Left ventricle myocardium inferior (tissue), 1 donor: ENCODE data around the gene GLYATL1. TPM values are rescaled to one million over a fixed set of nuclear protein-coding genes. Genes with fewer than 3 reads are reported as not detected.

Experiments used
- DNase-seq: peaks from one replicate; pipeline ENCODE4 v3.0.0-alpha.2; 2020
- H3K27ac ChIP-seq: fragments of 200-600 bp; replicated peaks from 2 replicates; pipeline ENCODE4 v1.8.0; 2021
- H3K27me3 ChIP-seq: fragments of 200-600 bp; 2 replicates; pipeline ENCODE4 v1.8.0; 2021; ENCODE audit warnings: low read depth
- H3K36me3 ChIP-seq: fragments of 200-600 bp; 2 replicates; pipeline ENCODE4 v1.8.0; 2021
- H3K4me1 ChIP-seq: fragments of 200-600 bp; 2 replicates; pipeline ENCODE4 v1.8.0; 2021
- H3K4me3 ChIP-seq: fragments of 200-600 bp; 2 replicates; pipeline ENCODE4 v1.8.0; 2021; ENCODE audit warnings: mild to moderate bottlenecking, moderate library complexity
- H3K9me3 ChIP-seq: fragments of 200-600 bp; replicated peaks from 2 replicates; pipeline ENCODE4 v1.8.0; 2021
- CTCF ChIP-seq: fragments of 200-600 bp; IDR thresholded peaks from 2 replicates; pipeline ENCODE4 v1.8.0; 2021; ENCODE audit warnings: antibody characterized with exemption, mild to moderate bottlenecking, borderline replicate concordance
- intact Hi-C: fragments of 100-400 bp; cut with micrococcal nuclease; formaldehyde crosslinking; loops from one replicate; pipeline ENCODE4 v1.11.0; 2022
- total RNA-seq: library from RNA; stranded (reverse); fragmentation: NEBNext Ultra II Directional; extraction: Animal tissue kit (Norgen Biotek cat#: 25700); gene quantifications from one replicate; pipeline ENCODE4 v1.2.1, GENCODE V29; 2021
- donor health status: DM: no; HTN: yes; CAD: no; lungs with severe emphysema.

Gene GLYATL1
- total RNA-seq, 1 donor from 2014 or later = not detected

- TF ChIP-seq CTCF = no peak
- H3K4me3 ChIP-seq = no peak overlapping the region
- no peak for DNase-seq
- no peak overlapping the region for H3K27ac ChIP-seq
- H3K4me1 ChIP-seq = no peaks in the 10 kb centered on the region
- H3K36me3 ChIP-seq = no peaks in the 10 kb centered on the region
- intact Hi-C loops = no loop called here
- peaks cover 19% of the 10 kb centered on the region for H3K27me3 ChIP-seq
- H3K9me3 ChIP-seq = no peaks in the 10 kb centered on the region
Observed at GRCh38 chr11:58934945-58935513, 4.3 kb upstream of the GLYATL1 start.

DNA sequence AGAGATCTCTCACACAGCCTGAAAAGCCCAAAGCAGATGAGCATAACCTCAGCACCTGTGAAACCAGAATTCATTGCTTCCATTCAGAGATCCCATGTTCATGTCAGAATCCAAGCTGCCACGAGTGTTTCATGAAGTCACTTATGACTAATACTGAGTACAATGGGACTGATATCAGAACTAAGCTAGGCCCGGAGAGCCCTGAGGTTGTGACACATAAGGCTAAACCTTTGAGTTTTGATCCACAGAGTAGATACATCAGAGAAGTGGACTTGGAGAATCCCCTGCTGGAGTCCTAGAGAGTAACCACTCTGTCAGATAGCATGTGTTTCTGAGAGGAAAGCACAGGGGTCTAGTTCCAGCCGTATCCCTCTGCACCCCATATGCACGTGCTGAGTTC is 890 bp upstream of the GLYATL1 start:
- H3K4me1 ChIP-seq = no peaks in the 10 kb centered on the region
- peaks cover 4% of the 10 kb centered on the region for H3K9me3 ChIP-seq
- H3K4me3 ChIP-seq = no peak overlapping the region
- no peak for TF ChIP-seq CTCF
- no peak overlapping the region for H3K27ac ChIP-seq
- intact Hi-C loops = no loop called here
- no peak for DNase-seq
- H3K36me3 ChIP-seq = no peaks in the 10 kb centered on the region
- no peaks in the 10 kb centered on the region for H3K27me3 ChIP-seq

DNA sequence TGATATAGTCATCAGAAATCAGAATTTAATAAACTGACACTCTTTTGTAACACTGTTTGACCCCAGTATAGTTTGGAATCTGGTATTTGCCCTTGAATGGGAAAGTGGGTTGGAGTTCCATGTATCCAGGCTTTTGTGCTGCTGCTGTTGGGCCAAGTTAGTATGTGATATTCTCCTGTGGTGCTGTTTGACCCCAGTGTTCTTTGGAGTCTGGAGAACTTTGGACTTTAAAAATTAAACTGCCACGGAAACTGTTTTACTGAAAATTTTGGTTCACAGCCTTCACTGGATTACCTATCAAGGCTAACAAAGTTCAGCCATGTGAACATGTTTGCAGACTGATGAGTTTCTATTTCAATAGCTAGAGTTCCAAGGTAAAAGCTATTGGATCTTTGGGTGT is 740 bp downstream of the GLYATL1 start:
- no peaks in the 10 kb centered on the region for H3K4me1 ChIP-seq
- TF ChIP-seq CTCF = no peak
- H3K36me3 ChIP-seq = no peaks in the 10 kb centered on the region
- no peak overlapping the region for H3K27ac ChIP-seq
- H3K9me3 ChIP-seq = peaks cover 4% of the 10 kb centered on the region
- DNase-seq = no peak
- H3K4me3 ChIP-seq = no peak overlapping the region
- H3K27me3 ChIP-seq = no peaks in the 10 kb centered on the region
- intact Hi-C loops = no loop called here

GRCh38 chr11:58941838-58942237 is 2.5 kb downstream of the GLYATL1 start:
- H3K27ac ChIP-seq = no peak overlapping the region
- intact Hi-C loops = no loop called here
- no peak for DNase-seq
- TF ChIP-seq CTCF = no peak
- no peaks in the 10 kb centered on the region for H3K27me3 ChIP-seq
- H3K4me1 ChIP-seq = no peaks in the 10 kb centered on the region
- H3K9me3 ChIP-seq = peaks cover 4% of the 10 kb centered on the region
- no peak overlapping the region for H3K4me3 ChIP-seq
- H3K36me3 ChIP-seq = no peaks in the 10 kb centered on the region

DNA sequence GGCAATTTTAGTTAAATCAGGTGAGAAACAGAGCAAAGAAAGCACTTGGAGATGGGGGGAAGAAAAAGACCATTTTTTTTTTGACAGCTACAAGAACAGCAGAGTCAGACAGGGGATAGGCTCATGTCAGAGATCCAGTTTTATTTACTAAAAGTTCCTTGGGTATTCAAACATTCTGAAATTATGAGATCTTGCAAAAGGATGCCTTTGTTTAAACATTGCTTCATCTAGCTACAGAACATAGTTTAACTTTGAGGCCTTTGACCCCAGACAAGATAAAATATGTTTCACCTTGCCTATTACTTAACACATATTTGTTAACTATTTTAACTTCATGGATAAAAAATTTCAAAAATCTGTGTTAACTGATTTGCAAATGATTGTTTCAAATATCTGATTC is 6.4 kb downstream of the GLYATL1 start:
- H3K27me3 ChIP-seq = no peaks in the 10 kb centered on the region
- TF ChIP-seq CTCF = no peak
- DNase-seq = no peak
- H3K9me3 ChIP-seq = peaks cover 4% of the 10 kb centered on the region
- H3K27ac ChIP-seq = no peak overlapping the region
- H3K4me3 ChIP-seq = no peak overlapping the region
- intact Hi-C loops = no loop called here
- H3K36me3 ChIP-seq = no peaks in the 10 kb centered on the region
- no peaks in the 10 kb centered on the region for H3K4me1 ChIP-seq
